ENCODE data around the gene CTNNA3.

- TF ChIP-seq, protein P1, sequence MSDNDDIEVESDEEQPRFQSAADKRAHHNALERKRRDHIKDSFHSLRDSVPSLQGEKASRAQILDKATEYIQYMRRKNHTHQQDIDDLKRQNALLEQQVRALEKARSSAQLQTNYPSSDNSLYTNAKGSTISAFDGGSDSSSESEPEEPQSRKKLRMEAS (IDR thresholded peaks at IDR 0.05): no peak
- TF ChIP-seq, protein P2, sequence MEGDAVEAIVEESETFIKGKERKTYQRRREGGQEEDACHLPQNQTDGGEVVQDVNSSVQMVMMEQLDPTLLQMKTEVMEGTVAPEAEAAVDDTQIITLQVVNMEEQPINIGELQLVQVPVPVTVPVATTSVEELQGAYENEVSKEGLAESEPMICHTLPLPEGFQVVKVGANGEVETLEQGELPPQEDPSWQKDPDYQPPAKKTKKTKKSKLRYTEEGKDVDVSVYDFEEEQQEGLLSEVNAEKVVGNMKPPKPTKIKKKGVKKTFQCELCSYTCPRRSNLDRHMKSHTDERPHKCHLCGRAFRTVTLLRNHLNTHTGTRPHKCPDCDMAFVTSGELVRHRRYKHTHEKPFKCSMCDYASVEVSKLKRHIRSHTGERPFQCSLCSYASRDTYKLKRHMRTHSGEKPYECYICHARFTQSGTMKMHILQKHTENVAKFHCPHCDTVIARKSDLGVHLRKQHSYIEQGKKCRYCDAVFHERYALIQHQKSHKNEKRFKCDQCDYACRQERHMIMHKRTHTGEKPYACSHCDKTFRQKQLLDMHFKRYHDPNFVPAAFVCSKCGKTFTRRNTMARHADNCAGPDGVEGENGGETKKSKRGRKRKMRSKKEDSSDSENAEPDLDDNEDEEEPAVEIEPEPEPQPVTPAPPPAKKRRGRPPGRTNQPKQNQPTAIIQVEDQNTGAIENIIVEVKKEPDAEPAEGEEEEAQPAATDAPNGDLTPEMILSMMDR (IDR thresholded peaks at IDR 0.05; ENCODE audit: low read depth, low read length, missing input control): no peak
- TF ChIP-seq ZBTB33 (IDR thresholded peaks at IDR 0.05) (no peak), TAF1 (conservative IDR thresholded peaks at IDR 0.05) (no peak), YY1 (IDR thresholded peaks at IDR 0.05) (no peak), SP1 (IDR thresholded peaks at IDR 0.05) (no peak), RAD21 (IDR thresholded peaks at IDR 0.05) (no peak), ATF3 (IDR thresholded peaks at IDR 0.05) (no peak), JUND (IDR thresholded peaks at IDR 0.05) (no peak), REST (IDR thresholded peaks at IDR 0.05) (no peak), GABPA (IDR thresholded peaks at IDR 0.05 in 1 of 2, conservative IDR thresholded peaks at IDR 0.05 in 1 of 2) (no peak), RXRA (IDR thresholded peaks at IDR 0.05) (peak in 1 of 2 donors; percentile 10), EGR1 (IDR thresholded peaks at IDR 0.05; ENCODE audit: low read depth in 2 of 2) (no peak)
Measured at GRCh38 chr10:66572700-66573099, 1123.3 kb downstream of the CTNNA3 start.
